HCT116 (cell line): ENCODE results near the gene ZNF367. TPM values are rescaled to one million over a fixed set of nuclear protein-coding genes. Genes with fewer than 3 reads are reported as not detected.

Source experiments
- ATAC-seq: fragments of 200-7000 bp; cut with Tn5 transposase; 2 replicates; pipeline ENCODE4 v1.9.1; 2020; ENCODE audit warnings: mild to moderate bottlenecking, moderate library complexity
- BruUV-seq: library from RNA; stranded (reverse); fragments of 400-500 nt; replicated peaks from 2 replicates; lab custom pipeline; 2021; lab: Mats Ljungman, UMichigan
- CTCF ChIA-PET: fragments of 300-600 bp; sonication (Branson Sonifier 250); formaldehyde crosslinking; loops from one replicate; lab custom pipeline; 2021; ENCODE audit warnings: antibody characterized with exemption; lab: Charles Lee
- POLR2A ChIA-PET: fragments of 300-600, 350-600 bp; sonication (Branson Sonifier 250); formaldehyde crosslinking; loops from one replicate; lab custom pipeline; 2021; ENCODE audit warnings: antibody characterized with exemption; lab: Charles Lee
- RAD21 ChIA-PET, 2 experiments: fragments of 300-600 bp; sonication (Branson Sonifier 250); formaldehyde crosslinking; loops; one replicate each; lab custom pipeline; 2023; ENCODE audit warnings: low total read pairs in 2 of 2; ENCODE audit not compliant: uncharacterized antibody in 2 of 2, unreplicated experiment in 2 of 2, low non-redundant PET in 1 of 2; lab: Charles Lee
- DNase-seq: peaks from one replicate; pipeline ENCODE4 v3.0.0-alpha.2; 2010; ENCODE audit warnings: low read depth, low spot score
- H2AFZ ChIP-seq: fragments of 200-600 bp; shearing (Covaris generic), sonication (generic); 2 replicates; pipeline ENCODE4 v1.6.1; 2017; ENCODE audit warnings: low read depth, mixed run types, mixed read lengths, antibody characterized with exemption, low read length; ENCODE audit not compliant: poor library complexity, severe bottlenecking
- H3K27ac ChIP-seq: 2 replicates; pipeline ENCODE4 v1.5.1; 2012; ENCODE audit warnings: low read depth, low read length
- H3K27me3 ChIP-seq: fragments of 200-600 bp; sonication (generic); 2 replicates; pipeline ENCODE4 v1.6.1; 2016; ENCODE audit warnings: mixed run types, low read length, mixed read lengths; ENCODE audit not compliant: insufficient read depth
- H3K36me3 ChIP-seq, 2 experiments: fragments of 200-500 bp in 1 of 2; fragments of 200-600 bp in 1 of 2; sonication (Bioruptor generic) in 1 of 2; sonication (generic) in 1 of 2; 2 replicates each; pipeline versions ENCODE4 v1.5.1 to v1.6.1; 2014 to 2016; ENCODE audit warnings: low read length in 2 of 2, inconsistent platforms in 1 of 2, mixed read lengths in 1 of 2, mixed run types in 1 of 2; ENCODE audit not compliant: insufficient read depth in 2 of 2, control insufficient read depth in 1 of 2
- H3K4me1 ChIP-seq, 2 experiments: fragments of 200-600 bp in 1 of 2; sonication (generic) in 1 of 2; 2 replicates each; pipeline versions ENCODE4 v1.5.1 to v1.6.1; 2012 to 2017; ENCODE audit warnings: low read length in 2 of 2, inconsistent platforms in 1 of 2, mild to moderate bottlenecking in 1 of 2, mixed read lengths in 1 of 2, mixed run types in 1 of 2, moderate library complexity in 1 of 2; ENCODE audit not compliant: insufficient read depth in 2 of 2, control insufficient read depth in 1 of 2
- H3K4me2 ChIP-seq: fragments of 200-600 bp; sonication (generic); 2 replicates; pipeline ENCODE4 v1.6.1; 2017; ENCODE audit warnings: mixed run types, low read length, mixed read lengths
- H3K4me3 ChIP-seq, 2 experiments: fragments of 200-600 bp in 1 of 2; sonication (generic) in 1 of 2; replicated peaks in 1 of 2; 2 replicates each; pipeline ENCODE4 v1.5.1; 2011 to 2016; ENCODE audit warnings: low read length in 2 of 2, control low read depth in 1 of 2, low read depth in 1 of 2, mild to moderate bottlenecking in 1 of 2, mixed read lengths in 1 of 2, mixed run types in 1 of 2
- H3K79me2 ChIP-seq: fragments of 200-600 bp; sonication (generic); 2 replicates; pipeline ENCODE4 v1.6.1; 2017; ENCODE audit warnings: mild to moderate bottlenecking, mixed run types, low read length, moderate library complexity, mixed read lengths; ENCODE audit not compliant: insufficient read depth
- H3K9ac ChIP-seq: fragments of 200-600 bp; sonication (generic); 2 replicates; pipeline ENCODE4 v1.6.1; 2016; ENCODE audit warnings: low read length, mixed read lengths
- H3K9me2 ChIP-seq: fragments of 200-600 bp; sonication (generic), shearing (Covaris generic); 2 replicates; pipeline ENCODE4 v1.6.1; 2017; ENCODE audit warnings: mixed run types, mild to moderate bottlenecking, moderate library complexity; ENCODE audit not compliant: insufficient read depth
- H3K9me3 ChIP-seq, 2 experiments: fragments of 200-500 bp in 1 of 2; fragments of 200-600 bp in 1 of 2; sonication (Bioruptor generic) in 1 of 2; sonication (generic) in 1 of 2; 2 replicates each; pipeline ENCODE4 v1.6.1; 2014 to 2017; ENCODE audit warnings: low read length in 2 of 2, mixed read lengths in 2 of 2, inconsistent platforms in 1 of 2, low read depth in 1 of 2, mild to moderate bottlenecking in 1 of 2, mixed run types in 1 of 2, moderate library complexity in 1 of 2; ENCODE audit not compliant: control insufficient read depth in 1 of 2, insufficient read depth in 1 of 2
- H4K20me1 ChIP-seq: fragments of 200-600 bp; sonication (generic), shearing (Covaris generic); 2 replicates; pipeline ENCODE4 v1.6.1; 2017; ENCODE audit warnings: mixed run types, mild to moderate bottlenecking, moderate library complexity; ENCODE audit not compliant: insufficient read depth
- ELF1 ChIP-seq: IDR thresholded peaks from 2 replicates; pipeline ENCODE4 v1.6.1; 2012; ENCODE audit warnings: low read depth, borderline replicate concordance
- FOSL1 ChIP-seq: IDR thresholded peaks from 2 replicates; pipeline ENCODE4 v1.6.1; 2012; ENCODE audit warnings: low read depth
- RAD21 ChIP-seq: IDR thresholded peaks from 2 replicates; pipeline ENCODE4 v1.6.1; 2012; ENCODE audit warnings: low read depth, mild to moderate bottlenecking
- SP1 ChIP-seq: IDR thresholded peaks from 2 replicates; pipeline ENCODE4 v1.6.1; 2012; ENCODE audit warnings: low read depth
- ZFX ChIP-seq: fragments of 450-650 bp; IDR thresholded peaks from 2 replicates; pipeline ENCODE4 v1.6.1; 2017
- intact Hi-C: fragments of 100-400 bp; cut with micrococcal nuclease; formaldehyde crosslinking; loops from 2 replicates; pipeline ENCODE4 v1.10.0; 2022
- total RNA-seq: library from RNA; stranded (reverse); gene quantifications from one replicate; pipeline ENCODE4 v1.2.1, GENCODE V29; 2021; ENCODE audit not compliant: unreplicated experiment
- TF ChIP-seq, protein P1 (sequence below): IDR thresholded peaks from 2 replicates; pipeline ENCODE4 v1.6.1; 2012; ENCODE audit warnings: low read depth
- TF ChIP-seq, protein P2 (sequence below): IDR thresholded peaks from 2 replicates; pipeline ENCODE4 v1.6.1; 2011; ENCODE audit warnings: mild to moderate bottlenecking, low read length, moderate library complexity; ENCODE audit not compliant: insufficient replicate concordance; ENCODE audit errors: extremely low read depth

The ZNF367 gene
- total RNA-seq, 1 experiment from 2014 or later = 18.1 TPM

DNA sequence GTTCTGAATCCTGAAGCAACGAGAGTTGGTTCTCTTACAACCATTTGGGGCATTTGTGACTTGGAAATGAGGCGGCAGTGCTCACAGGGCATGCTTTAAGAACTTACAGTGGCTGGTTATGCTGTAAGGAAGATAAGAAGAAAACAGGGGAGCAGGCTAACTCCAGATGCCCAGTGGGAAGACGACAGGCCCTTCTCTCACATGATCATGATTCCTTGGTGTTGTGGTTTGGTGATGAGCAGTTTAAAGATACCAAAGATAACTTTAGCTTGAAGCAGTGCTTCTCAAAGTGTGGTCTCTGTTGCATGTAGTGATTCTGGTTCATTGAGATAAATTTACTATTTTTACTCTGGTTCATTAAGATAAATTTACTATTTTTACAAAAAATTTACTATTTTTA, 29.2 kb upstream of the ZNF367 start:
- Histone ChIP-seq H3K36me3 (no peaks in the 10 kb centered on the region), H3K4me1 (peaks cover 4 to 24% of the 10 kb centered on the region in 2 experiments; a peak in 3 of 4 replicates), H3K9me3 (no peaks in the 10 kb centered on the region), H3K27ac (no peak overlapping the region), H3K9me2 (no peaks in the 10 kb centered on the region), H2AFZ (no peak overlapping the region), H3K27me3 (no peaks in the 10 kb centered on the region), H4K20me1 (no peaks in the 10 kb centered on the region; the same call in 1 of the 2 replicates), H3K4me2 (no peak overlapping the region), H3K4me3 (no peak overlapping the region), H3K9ac (no peak overlapping the region), H3K79me2 (peaks cover 16% of the 10 kb centered on the region)
- ATAC-seq (no peak), DNase-seq (no peak)
- POLR2A ChIA-PET = no interaction called here
- CTCF ChIA-PET = no interaction called here
- intact Hi-C loops = no loop called here
- TF ChIP-seq, protein P1, sequence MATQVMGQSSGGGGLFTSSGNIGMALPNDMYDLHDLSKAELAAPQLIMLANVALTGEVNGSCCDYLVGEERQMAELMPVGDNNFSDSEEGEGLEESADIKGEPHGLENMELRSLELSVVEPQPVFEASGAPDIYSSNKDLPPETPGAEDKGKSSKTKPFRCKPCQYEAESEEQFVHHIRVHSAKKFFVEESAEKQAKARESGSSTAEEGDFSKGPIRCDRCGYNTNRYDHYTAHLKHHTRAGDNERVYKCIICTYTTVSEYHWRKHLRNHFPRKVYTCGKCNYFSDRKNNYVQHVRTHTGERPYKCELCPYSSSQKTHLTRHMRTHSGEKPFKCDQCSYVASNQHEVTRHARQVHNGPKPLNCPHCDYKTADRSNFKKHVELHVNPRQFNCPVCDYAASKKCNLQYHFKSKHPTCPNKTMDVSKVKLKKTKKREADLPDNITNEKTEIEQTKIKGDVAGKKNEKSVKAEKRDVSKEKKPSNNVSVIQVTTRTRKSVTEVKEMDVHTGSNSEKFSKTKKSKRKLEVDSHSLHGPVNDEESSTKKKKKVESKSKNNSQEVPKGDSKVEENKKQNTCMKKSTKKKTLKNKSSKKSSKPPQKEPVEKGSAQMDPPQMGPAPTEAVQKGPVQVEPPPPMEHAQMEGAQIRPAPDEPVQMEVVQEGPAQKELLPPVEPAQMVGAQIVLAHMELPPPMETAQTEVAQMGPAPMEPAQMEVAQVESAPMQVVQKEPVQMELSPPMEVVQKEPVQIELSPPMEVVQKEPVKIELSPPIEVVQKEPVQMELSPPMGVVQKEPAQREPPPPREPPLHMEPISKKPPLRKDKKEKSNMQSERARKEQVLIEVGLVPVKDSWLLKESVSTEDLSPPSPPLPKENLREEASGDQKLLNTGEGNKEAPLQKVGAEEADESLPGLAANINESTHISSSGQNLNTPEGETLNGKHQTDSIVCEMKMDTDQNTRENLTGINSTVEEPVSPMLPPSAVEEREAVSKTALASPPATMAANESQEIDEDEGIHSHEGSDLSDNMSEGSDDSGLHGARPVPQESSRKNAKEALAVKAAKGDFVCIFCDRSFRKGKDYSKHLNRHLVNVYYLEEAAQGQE = no peak
- TF ChIP-seq FOSL1 (no peak), ZFX (no peak), RAD21 (no peak), SP1 (no peak), ELF1 (no peak)
- TF ChIP-seq, protein P2, sequence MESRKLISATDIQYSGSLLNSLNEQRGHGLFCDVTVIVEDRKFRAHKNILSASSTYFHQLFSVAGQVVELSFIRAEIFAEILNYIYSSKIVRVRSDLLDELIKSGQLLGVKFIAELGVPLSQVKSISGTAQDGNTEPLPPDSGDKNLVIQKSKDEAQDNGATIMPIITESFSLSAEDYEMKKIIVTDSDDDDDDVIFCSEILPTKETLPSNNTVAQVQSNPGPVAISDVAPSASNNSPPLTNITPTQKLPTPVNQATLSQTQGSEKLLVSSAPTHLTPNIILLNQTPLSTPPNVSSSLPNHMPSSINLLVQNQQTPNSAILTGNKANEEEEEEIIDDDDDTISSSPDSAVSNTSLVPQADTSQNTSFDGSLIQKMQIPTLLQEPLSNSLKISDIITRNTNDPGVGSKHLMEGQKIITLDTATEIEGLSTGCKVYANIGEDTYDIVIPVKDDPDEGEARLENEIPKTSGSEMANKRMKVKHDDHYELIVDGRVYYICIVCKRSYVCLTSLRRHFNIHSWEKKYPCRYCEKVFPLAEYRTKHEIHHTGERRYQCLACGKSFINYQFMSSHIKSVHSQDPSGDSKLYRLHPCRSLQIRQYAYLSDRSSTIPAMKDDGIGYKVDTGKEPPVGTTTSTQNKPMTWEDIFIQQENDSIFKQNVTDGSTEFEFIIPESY = no peak
- RAD21 ChIA-PET = no interaction called here
- BruUV-seq = no TSS peak
